H1 (cell line): ENCODE data around the gene FKRP. TPM values are rescaled to one million over a fixed set of nuclear protein-coding genes. Genes with fewer than 3 reads are reported as not detected.

Experiments used
- CTCF ChIA-PET: fragments of 300-600 bp; sonication (Branson Sonifier 250); formaldehyde crosslinking; loops from one replicate; lab custom pipeline; 2021; ENCODE audit not compliant: partially characterized antibody; lab: Charles Lee
- POLR2A ChIA-PET: fragments of 300-600 bp; sonication (Branson Sonifier 250); formaldehyde crosslinking; loops from one replicate; lab custom pipeline; 2021; ENCODE audit warnings: inconsistent platforms; ENCODE audit not compliant: partially characterized antibody; lab: Charles Lee
- DNase-seq, 2 experiments: peaks; one replicate each; pipeline versions ENCODE4 v3.0.0 to v3.0.0-alpha.2; 2010 to 2022; ENCODE audit warnings: low spot score in 2 of 2, low read depth in 1 of 2, mixed read lengths in 1 of 2
- FAIRE-seq: peaks from 2 replicates; lab custom pipeline; 2011; peaks lifted over from hg19 to GRCh38; lab: Jason Lieb, UNC
- H2AFZ ChIP-seq: 2 replicates; pipeline ENCODE4 v1.8.1; 2012; ENCODE audit warnings: low read length, inconsistent platforms
- H2AK5ac ChIP-seq: 2 replicates; pipeline ENCODE4 v1.6.1; 2013; ENCODE audit warnings: low read depth, low read length
- H2BK120ac ChIP-seq: replicated peaks from 2 replicates; pipeline ENCODE3; 2013; ENCODE audit warnings: low read depth, low read length, inconsistent platforms
- H2BK12ac ChIP-seq: 2 replicates; pipeline ENCODE4 v1.6.1; 2013; ENCODE audit warnings: low read depth, low read length
- H2BK15ac ChIP-seq: 2 replicates; pipeline ENCODE4 v1.6.1; 2013; ENCODE audit warnings: low read length
- H2BK20ac ChIP-seq: 2 replicates; pipeline ENCODE4 v1.6.1; 2013; ENCODE audit warnings: low read length
- H2BK5ac ChIP-seq: 2 replicates; pipeline ENCODE4 v1.6.1; 2013; ENCODE audit warnings: low read depth, low read length
- H3K14ac ChIP-seq: 2 replicates; pipeline ENCODE4 v1.6.1; 2013; ENCODE audit warnings: inconsistent platforms; ENCODE audit not compliant: insufficient read length
- H3K18ac ChIP-seq: 2 replicates; pipeline ENCODE4 v1.6.1; 2013; ENCODE audit warnings: low read length; ENCODE audit errors: extremely low read depth
- H3K23ac ChIP-seq: 2 replicates; pipeline ENCODE4 v1.6.1; 2013; ENCODE audit warnings: inconsistent platforms; ENCODE audit not compliant: insufficient read length
- H3K23me2 ChIP-seq: 2 replicates; pipeline ENCODE4 v1.6.1; 2013; ENCODE audit warnings: low read depth, low read length
- H3K27ac ChIP-seq: 2 replicates; pipeline ENCODE4 v1.6.1; 2011; ENCODE audit warnings: low read depth, low read length, inconsistent platforms
- H3K27me3 ChIP-seq, 4 experiments: replicated peaks in 1 of 4; 1 replicate in 1 of 4; 2 replicates in 3 of 4; pipeline versions ENCODE4 v1.6.1 to v1.8.1; 2011 to 2013; ENCODE audit warnings: low read length in 3 of 4, mild to moderate bottlenecking in 3 of 4, inconsistent platforms in 2 of 4, mixed read lengths in 2 of 4, moderate library complexity in 1 of 4; ENCODE audit not compliant: control insufficient read depth in 3 of 4, insufficient read depth in 3 of 4; ENCODE audit errors: extremely low read depth in 1 of 4
- H3K36me3 ChIP-seq, 4 experiments: 2 replicates each; pipeline versions ENCODE4 v1.6.1 to v1.8.1; 2011 to 2013; ENCODE audit warnings: mild to moderate bottlenecking in 4 of 4, low read length in 3 of 4, moderate library complexity in 2 of 4, control low read depth in 1 of 4, inconsistent platforms in 1 of 4; ENCODE audit not compliant: insufficient read depth in 4 of 4, control insufficient read depth in 2 of 4
- H3K4ac ChIP-seq: replicated peaks from 2 replicates; pipeline ENCODE3; 2013; ENCODE audit warnings: low read length, low read depth, mixed read lengths, inconsistent platforms; ENCODE audit not compliant: insufficient read length
- H3K4me1 ChIP-seq, 4 experiments: replicated peaks in 1 of 4; 1 replicate in 1 of 4; 2 replicates in 3 of 4; pipeline versions ENCODE4 v1.6.1 to v1.8.1; 2011 to 2013; ENCODE audit warnings: low read length in 3 of 4, inconsistent platforms in 2 of 4, mixed read lengths in 1 of 4; ENCODE audit not compliant: insufficient read depth in 4 of 4, control insufficient read depth in 3 of 4
- H3K4me2 ChIP-seq, 2 experiments: 2 replicates each; pipeline versions ENCODE4 v1.6.1 to v1.8.1; 2011 to 2013; ENCODE audit warnings: low read depth in 2 of 2, low read length in 2 of 2, control low read depth in 1 of 2, inconsistent platforms in 1 of 2, mild to moderate bottlenecking in 1 of 2; ENCODE audit not compliant: insufficient read depth in 1 of 2
- H3K4me3 ChIP-seq, 4 experiments: fragments of 200-600, 300-600 bp in 1 of 4; sonication (generic), shearing (Covaris generic), sonication (Bioruptor Twin) in 1 of 4; 2 replicates each; pipeline versions ENCODE4 v1.5.1 to v1.8.1; 2011 to 2016; ENCODE audit warnings: low read length in 4 of 4, low read depth in 3 of 4, control low read depth in 2 of 4, inconsistent platforms in 2 of 4, mild to moderate bottlenecking in 2 of 4, mixed read lengths in 1 of 4, moderate library complexity in 1 of 4; ENCODE audit not compliant: insufficient read depth in 2 of 4; ENCODE audit errors: extremely low read depth in 1 of 4
- H3K56ac ChIP-seq: replicated peaks from 2 replicates; pipeline ENCODE3; 2013; ENCODE audit warnings: low read depth, mild to moderate bottlenecking, mixed read lengths, low read length, inconsistent platforms; ENCODE audit not compliant: insufficient read length
- H3K79me1 ChIP-seq: 2 replicates; pipeline ENCODE4 v1.6.1; 2013; ENCODE audit warnings: low read depth, low read length, control low read depth
- H3K79me2 ChIP-seq, 2 experiments: 2 replicates each; pipeline versions ENCODE4 v1.6.1 to v1.8.1; 2012 to 2013; ENCODE audit warnings: low read length in 2 of 2, mild to moderate bottlenecking in 2 of 2, inconsistent platforms in 1 of 2; ENCODE audit not compliant: insufficient read depth in 2 of 2, control insufficient read depth in 1 of 2
- H3K9ac ChIP-seq, 4 experiments: replicated peaks in 1 of 4; 1 replicate in 1 of 4; 2 replicates in 3 of 4; pipeline versions ENCODE4 v1.6.1 to v1.8.1; 2011 to 2013; ENCODE audit warnings: low read depth in 3 of 4, low read length in 3 of 4, control low read depth in 2 of 4, mild to moderate bottlenecking in 2 of 4, moderate library complexity in 2 of 4, inconsistent platforms in 1 of 4; ENCODE audit errors: extremely low read depth in 1 of 4
- H3K9me3 ChIP-seq, 2 experiments: 2 replicates each; pipeline versions ENCODE4 v1.6.1 to v1.8.1; 2012 to 2013; ENCODE audit warnings: mild to moderate bottlenecking in 2 of 2, moderate library complexity in 2 of 2, control low read depth in 1 of 2, inconsistent platforms in 1 of 2, low read depth in 1 of 2, low read length in 1 of 2, mixed read lengths in 1 of 2; ENCODE audit not compliant: insufficient read depth in 2 of 2
- H4K20me1 ChIP-seq, 2 experiments: replicated peaks in 1 of 2; 2 replicates each; pipeline versions ENCODE3 to v1.8.1; 2011 to 2013; ENCODE audit warnings: inconsistent platforms in 2 of 2, low read length in 2 of 2, mild to moderate bottlenecking in 1 of 2; ENCODE audit not compliant: insufficient read depth in 2 of 2, control insufficient read depth in 1 of 2
- H4K5ac ChIP-seq: 2 replicates; pipeline ENCODE4 v1.6.1; 2013; ENCODE audit warnings: low read length, low read depth, mixed read lengths, inconsistent platforms; ENCODE audit not compliant: insufficient read length
- H4K8ac ChIP-seq: 2 replicates; pipeline ENCODE4 v1.8.0; 2013; ENCODE audit warnings: mild to moderate bottlenecking, moderate library complexity, low read length, inconsistent platforms; ENCODE audit not compliant: insufficient read depth; ENCODE audit errors: extremely low read depth
- H4K91ac ChIP-seq: replicated peaks from 2 replicates; pipeline ENCODE3; 2013; ENCODE audit warnings: low read length, mixed read lengths, inconsistent platforms; ENCODE audit not compliant: insufficient read length
- ATF3 ChIP-seq: IDR thresholded peaks from 2 replicates; pipeline ENCODE4 v1.6.1; 2011; ENCODE audit warnings: low read depth, mild to moderate bottlenecking, low read length; ENCODE audit not compliant: insufficient read depth
- BCL11A ChIP-seq, 2 experiments: IDR thresholded peaks; one replicate each; pipeline ENCODE4 v1.6.1; 2011; ENCODE audit warnings: low read depth in 2 of 2, low read length in 2 of 2, mild to moderate bottlenecking in 2 of 2
- JUND ChIP-seq: IDR thresholded peaks from 2 replicates; pipeline ENCODE4 v1.6.1; 2011; ENCODE audit warnings: mild to moderate bottlenecking, improper control_type of control experiment, low read length
- SIN3A ChIP-seq, 2 experiments: IDR thresholded peaks in 1 of 2; conservative IDR thresholded peaks in 1 of 2; 2 replicates each; pipeline ENCODE4 v1.6.1; 2011 to 2012; ENCODE audit warnings: low read length in 2 of 2, improper control_type of control experiment in 1 of 2, low read depth in 1 of 2, mild to moderate bottlenecking in 1 of 2
- SIX5 ChIP-seq: IDR thresholded peaks from 2 replicates; pipeline ENCODE4 v1.6.1; 2011; ENCODE audit warnings: mild to moderate bottlenecking, low read depth, low read length
- SP2 ChIP-seq: IDR thresholded peaks from 2 replicates; pipeline ENCODE4 v1.6.1; 2012; ENCODE audit warnings: mild to moderate bottlenecking, low read length, inconsistent platforms
- SP4 ChIP-seq: IDR thresholded peaks from 2 replicates; pipeline ENCODE4 v1.6.1; 2012; ENCODE audit warnings: low read length, inconsistent platforms
- WGBS, 2 experiments: shearing (Covaris generic) in 1 of 2; methylation state at CpG; one replicate each; pipeline versions ENCODE4 v1.1.6 to v1.1.7; 2013 to 2015; ENCODE audit warnings: low lambda C conversion rate in 2 of 2, mixed read lengths in 2 of 2, inconsistent platforms in 1 of 2, low coverage in 1 of 2, missing lambda C conversion rate in 1 of 2; ENCODE audit not compliant: insufficient replicate concordance in 2 of 2, insufficient coverage in 1 of 2, insufficient read length in 1 of 2; ENCODE audit errors: extremely low coverage in 1 of 2, missing lambda C conversion rate in 1 of 2; 5-methylcytosine and 5-hydroxymethylcytosine counted together
- polyA plus RNA-seq, 7 experiments: library from polyadenylated mRNA; depleted of rRNA in 3 of 7; stranded (reverse) in 5 of 7; unstranded in 2 of 7; fragments of >200 nt in 5 of 7; fragments of 200-250 nt in 2 of 7; gene quantifications; 1 replicate in 5 of 7; 2 replicates in 1 of 7; 4 replicates in 1 of 7; pipeline versions ENCODE4 v1.2.1 to v1.2.3, GENCODE V29; 2011 to 2013; ENCODE audit warnings: missing spikeins in 2 of 7, mixed read lengths in 2 of 7
- total RNA-seq: library from RNA; stranded (reverse); fragmentation: NEBNext Ultra II Directional; extraction: Animal tissue kit (Norgen Biotek cat#: 25700); gene quantifications from 2 replicates; pipeline ENCODE4 v1.2.1, GENCODE V29; 2021

FKRP gene
- total and polyA plus RNA-seq, 2 of the 8 experiments (the other 6 are each of a cell fraction or from before 2014, with no cell fraction given) = 17.1 to 24.4 TPM

GRCh38 chr19:46806656-46807055 lies 60.8 kb downstream of the FKRP start:
- Histone ChIP-seq H2BK15ac (no peak overlapping the region), H2AFZ (no peak overlapping the region), H3K9ac (no peak overlapping the region), H3K79me1 (no peaks in the 10 kb centered on the region), H3K4me3 (no peak overlapping the region), H3K4me2 (no peak overlapping the region), H3K9me3 (no peaks in the 10 kb centered on the region), H4K91ac (no peak overlapping the region), H2BK5ac (no peak overlapping the region), H3K56ac (no peak overlapping the region), H3K27ac (no peak overlapping the region), H3K79me2 (no peaks in the 10 kb centered on the region), H3K14ac (no peak overlapping the region), H2BK12ac (no peak overlapping the region), H3K27me3 (no peaks in the 10 kb centered on the region), H3K23ac (no peak overlapping the region), H3K4me1 (no peaks in the 10 kb centered on the region), H3K23me2 (no peaks in the 10 kb centered on the region), H2BK20ac (no peak overlapping the region), H3K18ac (no peak overlapping the region), H4K8ac (no peak overlapping the region), H3K36me3 (no peaks in the 10 kb centered on the region), H3K4ac (no peak overlapping the region), H4K5ac (no peak overlapping the region), H2AK5ac (no peak overlapping the region), H4K20me1 (no peaks in the 10 kb centered on the region), H2BK120ac (no peak overlapping the region)
- WGBS, 2 experiments = 93% methylated on average over 7 of the region's 7 CpGs; no CpG with 5 or more reads in 1 of the 2 experiments
- FAIRE-seq (no peak), DNase-seq (no peak)
- TF ChIP-seq SP4 (no peak), ATF3 (no peak), SIX5 (no peak), JUND (no peak), SP2 (no peak), SIN3A (conservative IDR thresholded peaks at IDR 0.05 in 1 of 2, IDR thresholded peaks at IDR 0.05 in 1 of 2; ENCODE audit: low read depth in 1 of 2, low read length in 2 of 2) (no peak), BCL11A (IDR thresholded peaks at IDR 0.05; ENCODE audit: low read depth in 2 of 2, low read length in 2 of 2) (no peak)
- POLR2A ChIA-PET = interaction anchor here (1.1 to 4.4 kb wide), 3 partner anchors 15 to 22 kb away, joined by 4 to 34 read pairs (median 5); partner anchors contain the start of gene SLC1A5
- CTCF ChIA-PET = interaction anchor here (0.9 to 2.1 kb wide), 5 partner anchors 8 to 49 kb away, joined by 3 to 6 read pairs (median 3); no protein-coding TSS in a partner anchor
